GM12892 (cell line): Measurements from ENCODE around the gene KIF1B.

Source experiments
- POLR2A ChIP-seq: IDR thresholded peaks from 2 replicates; pipeline ENCODE4 v1.6.1; 2011; ENCODE audit warnings: low read depth, low read length, control low read depth
- POLR2AphosphoS5 ChIP-seq: IDR thresholded peaks from 2 replicates; pipeline ENCODE4 v1.6.1; 2011; ENCODE audit warnings: low read depth, low read length, control low read depth
- TAF1 ChIP-seq: IDR thresholded peaks from 2 replicates; pipeline ENCODE4 v1.6.1; 2011; ENCODE audit warnings: low read depth, mild to moderate bottlenecking, control low read depth, low read length, borderline replicate concordance

DNA sequence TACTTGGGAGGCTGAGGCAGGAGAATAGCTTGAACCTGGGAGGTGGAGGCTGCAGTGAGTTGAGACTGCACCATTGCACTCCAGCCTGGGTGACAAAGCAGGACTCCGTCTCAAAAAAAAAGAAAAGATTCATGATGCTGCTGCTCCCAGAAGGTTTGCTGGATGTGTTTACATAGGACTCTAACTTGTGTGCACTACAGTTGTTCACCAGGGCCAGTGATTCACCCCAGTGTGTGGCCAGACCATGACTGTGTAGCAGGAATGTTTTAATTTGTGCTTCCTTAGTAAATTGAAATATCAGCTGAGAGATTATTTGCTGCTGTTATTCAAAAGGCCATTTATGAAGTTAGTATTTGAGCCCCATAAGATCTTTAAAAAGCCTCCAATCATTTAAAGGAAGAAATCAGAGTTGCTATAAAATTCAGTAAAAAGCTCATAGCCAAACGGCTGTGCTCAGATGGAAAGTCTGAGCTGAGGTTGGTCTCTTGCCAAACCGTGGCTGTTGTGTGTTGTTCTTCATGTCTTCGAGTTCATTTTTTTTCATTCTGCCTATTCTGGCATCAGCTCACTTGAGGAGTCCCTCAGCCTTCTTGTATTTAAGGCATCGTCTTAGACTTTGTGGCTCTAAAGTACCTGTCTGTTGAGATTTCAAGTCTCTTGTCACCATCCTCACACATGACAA lies 170.4 kb downstream of the KIF1B start:
- TF ChIP-seq POLR2A, result no peak
- no peak for TF ChIP-seq POLR2AphosphoS5
- no peak for TF ChIP-seq TAF1
